Pancreas (tissue), 10 donors: ENCODE measurements around the gene MMS22L. TPM values are rescaled to one million over a fixed set of nuclear protein-coding genes. Genes with fewer than 3 reads are reported as not detected.

Experiments used
- ATAC-seq, 4 donors: fragments of 200-7000 bp; cut with Tn5 transposase; one replicate each; pipeline versions ENCODE4 v1.8.0 to v1.9.1; 2020; ENCODE audit warnings: mild to moderate bottlenecking in 4 of 4, moderate library complexity in 4 of 4
- DNase-seq, 6 donors: peaks; one replicate each; pipeline ENCODE4 v3.0.0-alpha.2; 2020
- FAIRE-seq: peaks from 2 replicates; lab custom pipeline; 2012; peaks lifted over from hg19 to GRCh38; lab: Jason Lieb, UNC
- H3K27ac ChIP-seq, 4 donors: fragments of 200-600 bp; sonication (generic); 1 replicate in 3 of 4; 2 replicates in 1 of 4; pipeline versions ENCODE4 v1.5.0 to v1.8.0; 2020
- H3K27me3 ChIP-seq, 4 donors: fragments of 200-600 bp; one replicate each; pipeline ENCODE4 v1.8.0; 2021
- H3K36me3 ChIP-seq, 3 donors: fragments of 200-600 bp; sonication (generic) in 1 of 3; one replicate each; pipeline versions ENCODE4 v1.5.0 to v1.8.0; 2020 to 2021
- H3K4me1 ChIP-seq, 3 donors: fragments of 200-600 bp; one replicate each; pipeline ENCODE4 v1.8.0; 2021
- H3K4me3 ChIP-seq, 4 donors: fragments of 200-600 bp; sonication (generic) in 2 of 4; one replicate each; pipeline versions ENCODE4 v1.5.0 to v1.8.0; 2020 to 2021
- H3K9me3 ChIP-seq, 4 donors: fragments of 200-600 bp; one replicate each; pipeline ENCODE4 v1.8.0; 2021
- CTCF ChIP-seq, 4 donors: fragments of 200-600 bp; sonication (generic) in 3 of 4; IDR thresholded peaks; one replicate each; pipeline versions ENCODE4 v1.5.0 to v1.8.0; 2021; ENCODE audit warnings: antibody characterized with exemption in 4 of 4
- WGBS, 2 donors: extraction: QIAGEN DNeasy Blood & Tissue Kit; methylation state at CpG; one replicate each; pipeline ENCODE4 v1.1.7; 2013; 5-methylcytosine and 5-hydroxymethylcytosine counted together
- intact Hi-C, 3 donors: fragments of 100-400 bp; cut with DNase I; formaldehyde crosslinking; loops; one replicate each; pipeline versions ENCODE4 v1.11.1 to v1.14.2; 2022
- polyA plus RNA-seq, 2 donors: library from polyadenylated mRNA; stranded (reverse); fragments of 200-250 nt; gene quantifications; one replicate each; pipeline ENCODE4 v1.2.3, GENCODE V29; 2013
- total RNA-seq, 6 donors: library from RNA; stranded (reverse); fragmentation: NEBNext Ultra II Directional in 4 of 6; extraction: Animal tissue kit (Norgen Biotek cat#: 25700) in 4 of 6; gene quantifications; one replicate each; pipeline versions ENCODE4 v1.2.1 to v1.2.4, GENCODE V29; 2021 to 2023
- donor health status: healthy with polysubstance abuse.
- donor health status: DM: no; HTN: no; CAD: no; lungs with moderate emphysema.
- donor health status: DM: no; HTN: no; CAD: no.
- donor health status: control.
- donor health status: control.
- donor health status: Bipolar disorder and iron deficiency.
- donor health status: DM: yes; HTN: yes; CAD: no.
- donor health status: DM: no; HTN: no; CAD: no.
- donor health status: DM: no; HTN: no; CAD: no.
- donor health status: DM: yes; HTN: yes; CAD: no.

The MMS22L gene
- total and polyA plus RNA-seq, 8 donors: 0.84 to 5.0 (median 2.9) TPM

- WGBS, 2 donors: 79 to 96% methylated on average over 1 of the region's 1 CpG
- Histone ChIP-seq H3K27me3 (no peaks in the 10 kb centered on the region), H3K9me3 (no peaks in the 10 kb centered on the region), H3K36me3 (no peaks in the 10 kb centered on the region), H3K27ac (no peak overlapping the region), H3K4me1 (no peaks in the 10 kb centered on the region), H3K4me3 (no peak overlapping the region)
- intact Hi-C loops: no loop called here
- TF ChIP-seq CTCF (IDR thresholded peaks at IDR 0.05): no peak
- DNase-seq (no peak), ATAC-seq (no peak), FAIRE-seq (no peak)
Measured at GRCh38 chr6:97246842-97247241, 36.2 kb downstream of the MMS22L start.

GRCh38 chr6:97240222-97240621 is 42.8 kb downstream of the MMS22L start:
- no peak for ATAC-seq

GRCh38 chr6:97231911-97232310 is 51.1 kb downstream of the MMS22L start:
- TF ChIP-seq CTCF (IDR thresholded peaks at IDR 0.05): no peak
- Histone ChIP-seq H3K4me1 (no peaks in the 10 kb centered on the region), H3K27me3 (no peaks in the 10 kb centered on the region), H3K9me3 (no peaks in the 10 kb centered on the region), H3K36me3 (no peaks in the 10 kb centered on the region), H3K4me3 (no peak overlapping the region), H3K27ac (no peak overlapping the region)
- WGBS, 2 donors: 96% methylated on average over 1 of the region's 1 CpG
- intact Hi-C loops: no loop called here
- FAIRE-seq (no peak), ATAC-seq (no peak), DNase-seq (no peak)

More at GRCh38 chr6:97240222-97240621, 42.8 kb downstream of the MMS22L start:
- Histone ChIP-seq H3K27me3 (no peaks in the 10 kb centered on the region), H3K4me1 (no peaks in the 10 kb centered on the region), H3K27ac (no peak overlapping the region), H3K4me3 (no peak overlapping the region), H3K9me3 (no peaks in the 10 kb centered on the region), H3K36me3 (no peaks in the 10 kb centered on the region)
- intact Hi-C loops: no loop called here
- no peak for TF ChIP-seq CTCF (IDR thresholded peaks at IDR 0.05)
- FAIRE-seq (no peak), DNase-seq (no peak)
- 98 to 99% methylated on average over 2 of the region's 2 CpGs for WGBS, 2 donors

GRCh38 chr6:97222903-97223302 is 60.1 kb downstream of the MMS22L start:
- intact Hi-C loops: no loop called here
- Histone ChIP-seq H3K36me3 (no peaks in the 10 kb centered on the region), H3K27ac (no peak overlapping the region), H3K4me1 (no peaks in the 10 kb centered on the region), H3K4me3 (no peak overlapping the region), H3K9me3 (no peaks in the 10 kb centered on the region), H3K27me3 (no peaks in the 10 kb centered on the region)
- FAIRE-seq (no peak), DNase-seq (no peak), ATAC-seq (no peak)
- TF ChIP-seq CTCF (IDR thresholded peaks at IDR 0.05): no peak
- 92 to 93% methylated on average over 2 of the region's 2 CpGs for WGBS, 2 donors

- DNase-seq (no peak), FAIRE-seq (no peak), ATAC-seq (no peak)
- no peak overlapping the region for H3K27ac ChIP-seq
- H3K27me3 ChIP-seq: no peaks in the 10 kb centered on the region
- no peak overlapping the region for H3K4me3 ChIP-seq
- no peak for TF ChIP-seq CTCF (IDR thresholded peaks at IDR 0.05)
- intact Hi-C loops: no loop called here
- no peaks in the 10 kb centered on the region for H3K36me3 ChIP-seq
- no peaks in the 10 kb centered on the region for H3K4me1 ChIP-seq
- no peaks in the 10 kb centered on the region for H3K9me3 ChIP-seq
- 61 to 87% methylated on average over 4 of the region's 4 CpGs for WGBS, 2 donors
Measured at GRCh38 chr6:97218912-97219311, 64.1 kb downstream of the MMS22L start.
